ENCODE results near the gene MICAL3.

DNA sequence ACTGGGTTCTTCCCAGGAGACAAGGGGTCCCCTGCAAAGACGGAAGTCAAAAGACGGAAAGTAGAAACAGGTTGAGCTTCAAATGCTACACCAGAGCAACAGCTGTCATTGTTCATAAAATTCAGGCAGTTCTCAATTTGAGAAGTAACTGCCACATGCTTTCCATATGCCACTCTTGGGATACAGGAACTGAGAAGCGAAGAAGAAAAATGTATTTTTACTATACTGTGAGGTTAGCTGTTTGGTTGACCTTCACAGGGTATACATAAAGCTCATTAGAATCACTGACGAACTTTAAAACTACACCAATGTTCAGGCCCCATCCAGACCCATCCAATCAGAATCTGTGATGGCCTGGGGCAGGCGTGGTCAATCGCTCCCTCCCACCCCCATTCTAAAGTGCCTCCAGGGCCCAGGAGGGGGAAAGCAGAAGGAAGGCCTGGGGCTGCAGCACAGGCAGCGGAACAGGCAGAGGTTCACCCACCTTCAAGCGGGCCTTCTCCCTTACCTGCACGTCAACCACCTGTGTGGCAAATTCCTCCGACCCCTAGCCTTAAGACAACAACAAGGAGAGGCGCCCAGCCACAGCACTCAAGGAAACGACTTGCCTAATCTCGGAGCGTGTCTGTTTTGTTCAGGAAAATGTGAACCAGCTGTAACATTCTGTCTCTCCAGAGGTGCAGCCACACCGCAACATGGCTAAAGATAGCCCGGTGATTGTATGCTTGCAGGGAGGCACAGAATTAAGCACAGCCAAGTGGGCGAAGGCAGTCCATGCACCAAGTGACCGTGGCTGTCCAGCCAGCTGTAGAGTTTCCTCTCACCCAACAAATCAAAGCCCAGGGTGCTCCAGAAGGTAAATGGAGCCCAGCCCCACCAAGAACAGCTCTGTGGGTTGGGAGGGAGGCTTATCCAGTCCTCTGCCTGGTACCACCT, 82.6 kb downstream of the MICAL3 start:
- TF ChIP-seq, protein P1, sequence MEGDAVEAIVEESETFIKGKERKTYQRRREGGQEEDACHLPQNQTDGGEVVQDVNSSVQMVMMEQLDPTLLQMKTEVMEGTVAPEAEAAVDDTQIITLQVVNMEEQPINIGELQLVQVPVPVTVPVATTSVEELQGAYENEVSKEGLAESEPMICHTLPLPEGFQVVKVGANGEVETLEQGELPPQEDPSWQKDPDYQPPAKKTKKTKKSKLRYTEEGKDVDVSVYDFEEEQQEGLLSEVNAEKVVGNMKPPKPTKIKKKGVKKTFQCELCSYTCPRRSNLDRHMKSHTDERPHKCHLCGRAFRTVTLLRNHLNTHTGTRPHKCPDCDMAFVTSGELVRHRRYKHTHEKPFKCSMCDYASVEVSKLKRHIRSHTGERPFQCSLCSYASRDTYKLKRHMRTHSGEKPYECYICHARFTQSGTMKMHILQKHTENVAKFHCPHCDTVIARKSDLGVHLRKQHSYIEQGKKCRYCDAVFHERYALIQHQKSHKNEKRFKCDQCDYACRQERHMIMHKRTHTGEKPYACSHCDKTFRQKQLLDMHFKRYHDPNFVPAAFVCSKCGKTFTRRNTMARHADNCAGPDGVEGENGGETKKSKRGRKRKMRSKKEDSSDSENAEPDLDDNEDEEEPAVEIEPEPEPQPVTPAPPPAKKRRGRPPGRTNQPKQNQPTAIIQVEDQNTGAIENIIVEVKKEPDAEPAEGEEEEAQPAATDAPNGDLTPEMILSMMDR (IDR thresholded peaks at IDR 0.05 in 2 of 3, conservative IDR thresholded peaks at IDR 0.05 in 1 of 3; ENCODE audit: insufficient read depth in 2 of 3, low read depth in 1 of 3, low read length in 3 of 3) = no peak
- TF ChIP-seq KLF1 (tag; IDR thresholded peaks at IDR 0.05) (no peak), ZNF384 (IDR thresholded peaks at IDR 0.05; ENCODE audit: low read depth, low read length) (no peak), POLR2A (conservative IDR thresholded peaks at IDR 0.05) (no peak), ZBTB33 (CRISPR knock-in tag; IDR thresholded peaks at IDR 0.05) (no peak), NONO (IDR thresholded peaks at IDR 0.05; ENCODE audit: low read depth in 2 of 2, low read length in 1 of 2) (no peak), CHD2 (IDR thresholded peaks at IDR 0.05; ENCODE audit: low read depth, low read length) (no peak), HDAC6 (IDR thresholded peaks at IDR 0.05; ENCODE audit: low read depth, low read length) (no peak)

Data from K562 (cell line).